Measurements from ENCODE around the gene RABEP1.

DNA sequence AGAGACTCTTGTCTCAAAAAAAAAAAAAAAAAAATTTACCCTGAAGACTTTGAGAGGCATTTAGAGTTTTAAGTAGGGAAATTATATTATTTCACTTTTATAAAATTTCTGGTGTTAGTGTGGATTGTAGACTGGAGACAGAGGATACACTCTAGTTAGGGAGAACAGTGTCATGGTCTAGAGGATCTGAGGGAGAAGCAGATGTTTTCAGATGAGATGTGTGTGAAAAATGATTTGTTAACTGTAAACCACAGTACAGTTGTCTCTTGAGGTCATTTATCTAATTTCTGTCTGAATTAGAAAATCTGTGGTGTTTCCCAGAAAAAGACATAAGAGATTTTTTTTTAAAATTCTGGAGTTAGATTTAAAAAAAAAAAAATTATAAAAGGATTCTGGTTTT is 82.6 kb downstream of the RABEP1 start:
- TF ChIP-seq CTCF (IDR thresholded peaks at IDR 0.05) (no peak), EP300 (IDR thresholded peaks at IDR 0.05) (no peak)

All from ovary (tissue), 3 donors.